HepG2 (cell line): ENCODE results near the gene ITPR1. TPM values are rescaled to one million over a fixed set of nuclear protein-coding genes. Genes with fewer than 3 reads are reported as not detected.

Experiments used
- CENPT ChIP-seq: sonication (generic); formaldehyde crosslinking; IDR thresholded peaks from 2 replicates; pipeline ENCODE4 v1.8.0; 2022; ENCODE audit warnings: low read depth, mild to moderate bottlenecking, moderate library complexity, missing genetic modification reagents
- CSRNP2 ChIP-seq: sonication (generic); formaldehyde crosslinking; conservative IDR thresholded peaks from 2 replicates; pipeline ENCODE4 v1.8.0; 2022; ENCODE audit warnings: low read depth, missing genetic modification reagents
- DNMT1 ChIP-seq: sonication (generic); formaldehyde crosslinking; IDR thresholded peaks from 2 replicates; pipeline ENCODE4 v1.5.1; 2020; ENCODE audit warnings: mild to moderate bottlenecking, missing genetic modification reagents
- GATAD1 ChIP-seq: IDR thresholded peaks from 2 replicates; pipeline ENCODE4 v1.6.1; 2016; ENCODE audit warnings: missing genetic modification reagents, missing compliant biosample characterization
- GZF1 ChIP-seq: sonication (generic); formaldehyde crosslinking; IDR thresholded peaks from 2 replicates; pipeline ENCODE4 v1.5.1; 2020; ENCODE audit warnings: mild to moderate bottlenecking, missing genetic modification reagents
- IKZF1 ChIP-seq: fragments of 450-650 bp; IDR thresholded peaks from 2 replicates; pipeline ENCODE4 v1.7.1; 2016
- KAT2B ChIP-seq: fragments of 150-350 bp; IDR thresholded peaks from 2 replicates; pipeline ENCODE4 v1.6.1; 2014; ENCODE audit warnings: low read depth, low read length, borderline replicate concordance
- MEIS2 ChIP-seq: sonication (generic); formaldehyde crosslinking; IDR thresholded peaks from 2 replicates; pipeline ENCODE4 v1.9.0; 2021; ENCODE audit warnings: mild to moderate bottlenecking, missing genetic modification reagents
- MIXL1 ChIP-seq: IDR thresholded peaks from 2 replicates; pipeline ENCODE4 v1.6.1; 2016
- MYC ChIP-seq: sonication (generic); formaldehyde crosslinking; IDR thresholded peaks from 2 replicates; pipeline ENCODE4 v1.9.0; 2021; ENCODE audit warnings: missing genetic modification reagents, borderline replicate concordance
- ONECUT2 ChIP-seq: sonication (generic); formaldehyde crosslinking; IDR thresholded peaks from 2 replicates; pipeline ENCODE4 v1.4.0; 2020; ENCODE audit warnings: missing genetic modification reagents
- PRMT3 ChIP-seq: sonication (generic); formaldehyde crosslinking; IDR thresholded peaks from 2 replicates; pipeline ENCODE4 v1.8.1; 2022; ENCODE audit warnings: low read depth, mild to moderate bottlenecking, moderate library complexity, missing genetic modification reagents, borderline replicate concordance
- RXRA ChIP-seq: sonication (generic); formaldehyde crosslinking; IDR thresholded peaks from 2 replicates; pipeline ENCODE4 v1.5.1; 2020; ENCODE audit warnings: missing genetic modification reagents
- SAP130 ChIP-seq: IDR thresholded peaks from 2 replicates; pipeline ENCODE4 v1.6.1; 2016; ENCODE audit warnings: low read depth
- SMARCC2 ChIP-seq: fragments of 450-650 bp; IDR thresholded peaks from 2 replicates; pipeline ENCODE4 v1.6.1; 2017; ENCODE audit warnings: antibody characterized with exemption, mild to moderate bottlenecking
- TAF15 ChIP-seq: fragments of 200-400 bp; formaldehyde crosslinking; IDR thresholded peaks from one replicate; pipeline ENCODE4 v1.6.1; 2018; ENCODE audit warnings: mild to moderate bottlenecking, low read depth, low read length; ENCODE audit not compliant: poor library complexity, severe bottlenecking
- YY1 ChIP-seq: IDR thresholded peaks from 2 replicates; pipeline ENCODE4 v1.6.1; 2011; ENCODE audit warnings: low read length, low read depth, moderate library complexity, mild to moderate bottlenecking; ENCODE audit not compliant: insufficient read depth, insufficient replicate concordance
- ZBTB46 ChIP-seq: sonication (generic); formaldehyde crosslinking; IDR thresholded peaks from 2 replicates; pipeline ENCODE4 v1.4.0; 2020; ENCODE audit warnings: mild to moderate bottlenecking, missing genetic modification reagents, borderline replicate concordance
- ZNF12 ChIP-seq: sonication (generic); formaldehyde crosslinking; IDR thresholded peaks from 2 replicates; pipeline ENCODE4 v1.5.0; 2020; ENCODE audit warnings: missing genetic modification reagents
- ZNF354B ChIP-seq: sonication (generic); formaldehyde crosslinking; IDR thresholded peaks from 2 replicates; pipeline ENCODE4 v1.8.0; 2022; ENCODE audit warnings: mild to moderate bottlenecking, missing genetic modification reagents
- ZNF557 ChIP-seq: sonication (generic); formaldehyde crosslinking; IDR thresholded peaks from 2 replicates; pipeline ENCODE4 v1.4.0; 2020; ENCODE audit warnings: missing genetic modification reagents
- ZNF563 ChIP-seq: sonication (generic); formaldehyde crosslinking; IDR thresholded peaks from 2 replicates; pipeline ENCODE4 v1.8.0; 2022; ENCODE audit warnings: mild to moderate bottlenecking, moderate library complexity, missing genetic modification reagents
- ZNF570 ChIP-seq: sonication (generic); formaldehyde crosslinking; IDR thresholded peaks from 2 replicates; pipeline ENCODE4 v1.4.0; 2020; ENCODE audit warnings: mild to moderate bottlenecking, missing genetic modification reagents, borderline replicate concordance
- ZNF749 ChIP-seq: sonication (generic); formaldehyde crosslinking; IDR thresholded peaks from 2 replicates; pipeline ENCODE4 v1.8.0; 2022; ENCODE audit warnings: mild to moderate bottlenecking, missing genetic modification reagents, moderate library complexity, borderline replicate concordance
- polyA plus RNA-seq, 8 experiments: library from polyadenylated mRNA; depleted of rRNA in 3 of 8; stranded (reverse) in 7 of 8; unstranded in 1 of 8; fragments of >200 nt; fragmentation: Illumina TruSeq in 4 of 8; extraction: Trizol in 4 of 8; gene quantifications; 2 replicates each; pipeline versions ENCODE4 v1.2.1 to v1.2.3, GENCODE V29; 2011 to 2016; ENCODE audit warnings: low read depth in 4 of 8, missing spikeins in 1 of 8, mixed read lengths in 1 of 8; ENCODE audit not compliant: insufficient read depth in 1 of 8
- total RNA-seq, 5 experiments: library from RNA; depleted of rRNA; stranded (reverse); fragments of >200 nt; fragmentation: Illumina TruSeq; extraction: Trizol; gene quantifications; 2 replicates each; pipeline ENCODE4 v1.2.3, GENCODE V29; 2016; ENCODE audit warnings: low read depth in 1 of 5
- TF ChIP-seq, protein P1 (sequence below): sonication (generic); formaldehyde crosslinking; IDR thresholded peaks from 2 replicates; pipeline ENCODE4 v1.8.1; 2023; ENCODE audit warnings: mild to moderate bottlenecking, missing genetic modification reagents

The ITPR1 gene
- total and polyA plus RNA-seq, 2 of the 13 experiments (the other 11 are each of a cell fraction or from before 2014, with no cell fraction given): 10.0 to 11.4 TPM

DNA sequence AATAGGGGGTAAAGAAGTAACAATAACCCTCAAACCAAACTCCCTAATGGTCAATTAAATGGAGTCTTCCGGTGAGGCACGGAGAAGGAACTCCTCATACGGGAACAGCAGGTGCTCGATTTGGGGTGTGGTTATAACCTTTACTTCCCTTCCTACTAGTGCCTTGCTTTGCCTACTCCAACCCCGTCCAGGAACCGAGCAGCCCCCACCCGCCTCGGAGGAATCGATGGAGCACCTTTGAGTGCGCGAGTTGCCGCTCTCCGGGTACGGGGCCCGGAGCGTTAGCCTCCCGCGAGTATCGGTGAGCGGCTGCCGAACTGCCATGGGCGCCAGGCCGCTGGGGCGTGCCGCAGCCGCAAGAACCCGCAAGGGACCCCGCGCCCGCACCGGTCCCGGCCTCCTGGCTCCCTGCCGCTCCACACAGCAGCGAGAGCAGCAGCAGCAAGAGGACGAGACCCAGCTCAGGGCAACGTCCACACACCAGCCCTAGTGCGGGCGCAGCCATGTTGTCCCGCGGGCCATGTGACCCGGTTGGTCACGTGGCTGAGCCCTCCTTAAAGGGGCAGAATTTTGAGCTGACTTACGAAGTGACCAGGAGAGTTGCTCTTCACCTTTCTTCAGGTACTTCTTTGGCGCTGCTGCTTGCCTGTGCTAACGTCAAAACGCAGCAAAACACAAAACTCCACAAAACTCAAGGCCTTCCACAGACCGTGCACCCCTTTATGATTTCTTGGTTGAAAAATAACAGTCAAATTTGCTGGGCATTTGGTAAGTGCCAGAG lies 26.2 kb upstream of the ITPR1 start, which contains the start of gene SUMF1 (continued):
- 0 out of 2 replicates have a peak, but pooled peaks have one; percentile 13 for TF ChIP-seq ZBTB46 (CRISPR knock-in tag)
- TF ChIP-seq, protein P1, sequence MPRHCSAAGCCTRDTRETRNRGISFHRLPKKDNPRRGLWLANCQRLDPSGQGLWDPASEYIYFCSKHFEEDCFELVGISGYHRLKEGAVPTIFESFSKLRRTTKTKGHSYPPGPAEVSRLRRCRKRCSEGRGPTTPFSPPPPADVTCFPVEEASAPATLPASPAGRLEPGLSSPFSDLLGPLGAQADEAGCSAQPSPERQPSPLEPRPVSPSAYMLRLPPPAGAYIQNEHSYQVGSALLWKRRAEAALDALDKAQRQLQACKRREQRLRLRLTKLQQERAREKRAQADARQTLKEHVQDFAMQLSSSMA (CRISPR knock-in tag): no peak
- TF ChIP-seq YY1: peak; percentile 99
- TF ChIP-seq GATAD1 (CRISPR knock-in tag): peak; percentile 100
- no peak for TF ChIP-seq ZNF557 (CRISPR knock-in tag)
- peak; percentile 71 for TF ChIP-seq MIXL1
- peak; percentile 85 for TF ChIP-seq DNMT1 (CRISPR knock-in tag)
- TF ChIP-seq SAP130: peak; percentile 99
- peak; percentile 85; the same call in 1 of the 2 replicates for TF ChIP-seq GZF1 (CRISPR knock-in tag)
- TF ChIP-seq PRMT3 (CRISPR knock-in tag): no peak
- TF ChIP-seq CSRNP2 (CRISPR knock-in tag): no peak
- no peak for TF ChIP-seq TAF15
- no peak for TF ChIP-seq ZNF749 (CRISPR knock-in tag)
- peak; percentile 79 for TF ChIP-seq ZNF12 (CRISPR knock-in tag)
- no peak for TF ChIP-seq IKZF1
- no peak for TF ChIP-seq ZNF570
- no peak for TF ChIP-seq KAT2B
- TF ChIP-seq CENPT (CRISPR knock-in tag): no peak
- TF ChIP-seq MYC (CRISPR knock-in tag): peak; percentile 97
- TF ChIP-seq RXRA (CRISPR knock-in tag): 0 out of 2 replicates have a peak, but pooled peaks have one; percentile 70
- TF ChIP-seq ZNF563 (CRISPR knock-in tag): peak; percentile 47; the same call in 1 of the 2 replicates
- 0 out of 2 replicates have a peak, but pooled peaks have one; percentile 28 for TF ChIP-seq ZNF354B (CRISPR knock-in tag)
- no peak for TF ChIP-seq ONECUT2
- TF ChIP-seq SMARCC2: no peak
- peak; percentile 83; the same call in 1 of the 2 replicates for TF ChIP-seq MEIS2
